Measurements from ENCODE around the gene DHX40. TPM values are rescaled to one million over a fixed set of nuclear protein-coding genes. Genes with fewer than 3 reads are reported as not detected.

DHX40 gene
- total RNA-seq, 1 experiment from 2014 or later = 32.7 TPM

DNA sequence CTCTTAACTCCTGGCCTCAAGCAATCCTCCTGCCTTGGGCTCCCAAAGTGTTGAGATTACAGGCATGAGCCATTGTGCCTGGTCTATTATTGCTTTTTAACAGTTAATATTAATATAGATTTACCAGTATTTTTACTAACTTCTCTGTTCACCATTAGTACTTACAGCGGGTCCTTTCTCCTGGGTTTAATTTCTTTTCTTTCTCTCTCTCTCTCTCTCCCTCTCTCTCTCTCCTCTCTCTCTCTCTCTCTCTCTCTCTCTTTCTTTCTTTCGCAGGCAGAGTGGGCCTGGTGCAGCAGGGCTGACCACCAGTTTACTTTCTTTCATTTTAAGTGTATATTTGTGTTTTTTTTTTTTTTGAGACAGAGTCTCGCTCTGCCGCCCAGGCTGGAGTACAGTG, 14.7 kb upstream of the DHX40 start:
- H3K4me3 Mint-ChIP-seq (ENCODE audit: unreplicated experiment) = no peak overlapping the region
- H3K36me3 Mint-ChIP-seq (ENCODE audit: insufficient read depth, unreplicated experiment) = no peaks in the 10 kb centered on the region
- Histone ChIP-seq H3K9me3 (no peaks in the 10 kb centered on the region; the same call in 1 of the 2 replicates), H3K27me3 (replicated peaks; ENCODE audit: control insufficient read depth, insufficient read depth, low read length) (no peaks in the 10 kb centered on the region), H3K36me3 (ENCODE audit: control insufficient read depth, insufficient read depth, low read length) (no peaks in the 10 kb centered on the region; the same call in 1 of the 2 replicates), H3K4me1 (no peaks in the 10 kb centered on the region), H3K4me3 (ENCODE audit: low read depth, low read length) (no peak overlapping the region)
- ChIA-PET POLR2A (no interaction called here), CTCF (interaction anchor here (0.6 kb wide), 1 partner anchor 37 kb away, joined by 4 read pairs; no protein-coding TSS in a partner anchor)
- DNase-seq = no peak
- TF ChIP-seq, protein P1, sequence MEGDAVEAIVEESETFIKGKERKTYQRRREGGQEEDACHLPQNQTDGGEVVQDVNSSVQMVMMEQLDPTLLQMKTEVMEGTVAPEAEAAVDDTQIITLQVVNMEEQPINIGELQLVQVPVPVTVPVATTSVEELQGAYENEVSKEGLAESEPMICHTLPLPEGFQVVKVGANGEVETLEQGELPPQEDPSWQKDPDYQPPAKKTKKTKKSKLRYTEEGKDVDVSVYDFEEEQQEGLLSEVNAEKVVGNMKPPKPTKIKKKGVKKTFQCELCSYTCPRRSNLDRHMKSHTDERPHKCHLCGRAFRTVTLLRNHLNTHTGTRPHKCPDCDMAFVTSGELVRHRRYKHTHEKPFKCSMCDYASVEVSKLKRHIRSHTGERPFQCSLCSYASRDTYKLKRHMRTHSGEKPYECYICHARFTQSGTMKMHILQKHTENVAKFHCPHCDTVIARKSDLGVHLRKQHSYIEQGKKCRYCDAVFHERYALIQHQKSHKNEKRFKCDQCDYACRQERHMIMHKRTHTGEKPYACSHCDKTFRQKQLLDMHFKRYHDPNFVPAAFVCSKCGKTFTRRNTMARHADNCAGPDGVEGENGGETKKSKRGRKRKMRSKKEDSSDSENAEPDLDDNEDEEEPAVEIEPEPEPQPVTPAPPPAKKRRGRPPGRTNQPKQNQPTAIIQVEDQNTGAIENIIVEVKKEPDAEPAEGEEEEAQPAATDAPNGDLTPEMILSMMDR (IDR thresholded peaks at IDR 0.05; ENCODE audit: insufficient read depth in 1 of 2, low read depth in 1 of 2, low read length in 1 of 2, severe bottlenecking in 1 of 2, unreplicated experiment in 1 of 2) = no peak
- H3K4me1 Mint-ChIP-seq (ENCODE audit: low read depth, unreplicated experiment) = no peaks in the 10 kb centered on the region
- no TSS peak for BruUV-seq (replicated peaks)
- no peak overlapping the region for H3K27ac Mint-ChIP-seq (ENCODE audit: unreplicated experiment)
- intact Hi-C loops (cut with micrococcal nuclease; ENCODE audit: unreplicated experiment) = no loop called here
- peaks cover 9% of the 10 kb centered on the region for H3K27me3 Mint-ChIP-seq (ENCODE audit: insufficient read depth, unreplicated experiment)
- H3K9me3 Mint-ChIP-seq (ENCODE audit: unreplicated experiment) = no peaks in the 10 kb centered on the region

DNA sequence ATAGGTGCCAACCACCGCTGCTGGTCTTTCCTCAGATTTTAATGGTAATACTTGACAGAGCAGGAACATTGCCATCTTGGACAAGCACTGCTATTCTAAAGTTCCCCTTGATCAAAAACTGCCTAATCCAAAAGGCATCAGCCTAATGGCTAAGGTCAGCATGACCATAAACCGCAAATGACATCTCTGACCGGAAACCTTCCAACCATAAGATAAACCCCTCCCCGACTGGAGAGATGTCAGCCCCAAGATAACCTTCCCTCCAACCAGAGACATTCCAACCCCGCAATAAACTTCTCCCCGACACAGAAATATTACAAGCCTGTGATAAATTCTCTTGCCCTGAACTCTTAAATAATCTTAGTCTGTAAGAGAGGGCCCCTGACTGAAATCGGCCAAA, 7.4 kb upstream of the DHX40 start:
- ChIA-PET CTCF (interaction anchor here (0.6 kb wide), 1 partner anchor 970 kb away, joined by 4 read pairs; no protein-coding TSS in a partner anchor), POLR2A (interaction anchor here (1.2 kb wide), 1 partner anchor 62 kb away, joined by 3 read pairs; the partner anchor contains the start of gene CLTC)
- Histone ChIP-seq H3K4me1 (no peaks in the 10 kb centered on the region), H3K9me3 (no peaks in the 10 kb centered on the region; the same call in 1 of the 2 replicates), H3K4me3 (ENCODE audit: low read depth, low read length) (no peak overlapping the region), H3K27me3 (replicated peaks; ENCODE audit: control insufficient read depth, insufficient read depth, low read length) (no peaks in the 10 kb centered on the region; the same call in 1 of the 2 replicates), H3K36me3 (ENCODE audit: control insufficient read depth, insufficient read depth, low read length) (no peaks in the 10 kb centered on the region)
- peaks cover 9% of the 10 kb centered on the region for H3K27me3 Mint-ChIP-seq (ENCODE audit: insufficient read depth, unreplicated experiment)
- peaks cover 6% of the 10 kb centered on the region for H3K4me1 Mint-ChIP-seq (ENCODE audit: low read depth, unreplicated experiment)
- H3K4me3 Mint-ChIP-seq (ENCODE audit: unreplicated experiment) = no peak overlapping the region
- BruUV-seq (replicated peaks) = no TSS peak
- DNase-seq = no peak
- no peaks in the 10 kb centered on the region for H3K9me3 Mint-ChIP-seq (ENCODE audit: unreplicated experiment)
- TF ChIP-seq, protein P1 (IDR thresholded peaks at IDR 0.05; ENCODE audit: insufficient read depth in 1 of 2, low read depth in 1 of 2, low read length in 1 of 2, severe bottlenecking in 1 of 2, unreplicated experiment in 1 of 2) = no peak
- peaks cover 4% of the 10 kb centered on the region for H3K36me3 Mint-ChIP-seq (ENCODE audit: insufficient read depth, unreplicated experiment)
- no peak overlapping the region for H3K27ac Mint-ChIP-seq (ENCODE audit: unreplicated experiment)
- intact Hi-C loops (cut with micrococcal nuclease; ENCODE audit: unreplicated experiment) = no loop called here

DNA sequence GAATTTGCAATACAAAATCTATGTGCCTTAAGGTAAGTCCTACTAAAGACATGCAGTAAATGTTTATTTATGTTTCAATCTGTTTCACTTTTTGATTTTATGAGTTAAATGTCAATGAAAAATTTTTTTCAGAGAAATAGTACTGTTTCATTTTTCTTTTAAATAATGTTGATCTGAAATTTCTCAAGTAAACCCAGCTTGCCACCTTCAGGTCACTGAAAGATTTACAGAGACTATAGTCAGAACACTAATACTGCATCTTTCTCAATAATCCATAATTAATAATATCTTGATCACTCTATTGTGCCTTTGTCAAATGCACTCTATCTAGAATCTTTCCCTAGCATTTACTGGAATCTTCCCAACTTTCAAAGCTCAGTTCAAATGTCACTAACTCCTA, 6.5 kb upstream of the DHX40 start:
- Mint-ChIP-seq H3K4me1 (ENCODE audit: low read depth, unreplicated experiment) (peaks cover 6% of the 10 kb centered on the region), H3K27me3 (ENCODE audit: insufficient read depth, unreplicated experiment) (peaks cover 9% of the 10 kb centered on the region), H3K4me3 (ENCODE audit: unreplicated experiment) (no peak overlapping the region), H3K27ac (ENCODE audit: unreplicated experiment) (no peak overlapping the region), H3K9me3 (ENCODE audit: unreplicated experiment) (no peaks in the 10 kb centered on the region), H3K36me3 (ENCODE audit: insufficient read depth, unreplicated experiment) (peaks cover 4% of the 10 kb centered on the region)
- Histone ChIP-seq H3K36me3 (ENCODE audit: control insufficient read depth, insufficient read depth, low read length) (no peaks in the 10 kb centered on the region), H3K4me3 (ENCODE audit: low read depth, low read length) (no peak overlapping the region), H3K27me3 (replicated peaks; ENCODE audit: control insufficient read depth, insufficient read depth, low read length) (no peaks in the 10 kb centered on the region; the same call in 1 of the 2 replicates), H3K4me1 (no peaks in the 10 kb centered on the region), H3K9me3 (no peaks in the 10 kb centered on the region; the same call in 1 of the 2 replicates)
- TF ChIP-seq, protein P1 (IDR thresholded peaks at IDR 0.05; ENCODE audit: insufficient read depth in 1 of 2, low read depth in 1 of 2, low read length in 1 of 2, severe bottlenecking in 1 of 2, unreplicated experiment in 1 of 2) = peak; percentile 7 to 9
- no TSS peak for BruUV-seq (replicated peaks)
- intact Hi-C loops (cut with micrococcal nuclease; ENCODE audit: unreplicated experiment) = loop anchor here (1.0 kb wide), 2 partner anchors 38 to 248 kb away; no protein-coding TSS in a partner anchor
- ChIA-PET POLR2A (interaction anchor here (1.2 kb wide), 1 partner anchor 61 kb away, joined by 3 read pairs; the partner anchor contains the start of gene CLTC), CTCF (interaction anchor here (0.6 to 1.6 kb wide), 4 partner anchors 38 to 229 kb away, joined by 3 to 7 read pairs (median 4); no protein-coding TSS in a partner anchor)
- DNase-seq = no peak

Measured in Caco-2 (cell line).